ENCODE measurements around the gene GRID2.
"Not testable (repeated sequence)": the region's sequence is repeated elsewhere in the genome, so short reads cannot be mapped to it uniquely, and the experiment has no call there.

The GRID2 gene

DNA sequence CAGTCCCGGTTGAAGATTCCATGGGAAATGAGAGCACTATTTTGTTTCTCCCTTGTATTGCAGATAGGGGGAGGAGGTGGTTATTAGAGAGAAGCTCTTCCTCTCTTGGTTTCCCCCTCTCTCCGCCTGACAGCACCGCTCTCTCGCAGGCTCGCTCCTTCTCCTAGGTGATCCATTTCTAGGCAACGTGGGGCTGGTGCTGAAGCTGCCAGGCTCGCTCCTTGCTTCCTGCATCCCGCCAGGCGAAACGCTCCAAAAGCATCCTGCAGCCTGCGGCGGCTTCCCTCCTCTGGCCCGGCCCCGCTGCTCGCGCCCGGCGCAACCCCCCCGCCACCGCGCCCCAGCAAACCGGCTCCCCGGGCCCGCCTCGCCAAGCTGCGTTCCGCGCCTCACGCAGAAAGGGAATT, at the start of gene GRID2:
Gene GRID2 (plus strand): TSS at position 346 of the 407 bp plus-strand sequence.
- DNase-seq: no peak

DNA sequence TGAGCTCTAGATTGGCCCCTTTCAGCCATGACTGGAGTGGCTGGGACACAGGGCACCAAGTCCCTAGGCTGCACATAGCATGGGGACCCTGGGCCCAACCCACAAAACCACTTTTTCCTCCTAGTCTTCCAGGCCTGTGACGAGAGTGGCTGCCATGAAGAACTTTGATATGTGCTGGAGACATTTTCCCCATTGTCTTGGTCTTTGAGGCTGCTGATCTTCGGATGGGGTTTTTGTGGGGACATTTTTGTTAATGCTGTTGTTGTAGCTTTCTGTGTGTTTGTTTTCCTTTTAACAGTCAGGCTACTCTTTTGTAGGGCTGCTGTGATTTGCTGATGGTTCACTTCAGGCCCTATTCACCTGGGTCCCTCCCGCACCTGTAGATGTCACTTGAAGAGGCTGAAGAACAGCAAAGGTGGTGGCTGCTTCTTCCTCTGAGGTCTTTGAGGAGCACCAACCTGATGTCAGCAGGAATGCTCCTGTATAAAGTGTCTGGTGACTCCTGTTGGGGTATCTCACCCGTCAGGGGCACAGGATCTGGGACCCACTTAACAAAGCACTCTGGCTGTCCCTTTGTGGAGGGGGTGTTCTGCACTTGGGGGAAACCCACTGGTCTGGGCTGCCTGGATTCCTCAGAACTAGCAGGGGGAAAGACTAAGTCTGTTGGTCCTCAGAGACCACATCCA, 49.6 kb upstream of the GRID2 start:
- no peak for DNase-seq

DNA sequence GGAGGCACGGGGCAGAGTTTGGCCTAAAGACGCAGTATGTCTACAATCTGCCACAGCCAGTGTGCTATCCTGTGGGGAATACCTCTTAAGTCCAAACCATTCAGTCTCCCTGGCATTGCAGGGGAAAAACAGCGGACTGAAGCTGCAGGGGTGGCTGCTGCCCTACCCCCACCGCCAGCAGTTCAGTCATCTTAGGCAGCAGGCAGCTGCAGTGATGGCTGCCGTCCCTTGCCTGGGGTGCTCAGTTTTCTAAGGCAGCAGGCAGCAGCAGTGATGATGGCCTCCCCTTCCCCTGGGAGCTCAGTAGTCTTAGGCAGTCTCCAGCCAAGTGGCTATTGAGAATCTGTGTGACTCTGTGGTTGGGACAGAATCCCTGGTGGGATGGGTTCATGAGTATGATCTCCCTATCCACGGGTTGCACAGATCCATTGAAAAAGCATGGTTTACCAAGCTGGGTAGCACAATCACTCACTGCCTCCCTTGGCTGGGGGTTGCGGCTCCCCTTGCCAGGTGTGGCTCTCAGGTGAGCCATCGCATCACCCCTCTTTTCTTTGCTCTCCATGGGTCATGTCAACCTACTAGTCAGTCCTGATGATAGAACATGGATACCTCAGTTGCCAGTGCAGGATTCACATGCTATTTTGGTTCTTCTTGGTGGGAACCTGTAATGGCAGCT, 48.9 kb upstream of the GRID2 start:
- no peak for DNase-seq

DNA sequence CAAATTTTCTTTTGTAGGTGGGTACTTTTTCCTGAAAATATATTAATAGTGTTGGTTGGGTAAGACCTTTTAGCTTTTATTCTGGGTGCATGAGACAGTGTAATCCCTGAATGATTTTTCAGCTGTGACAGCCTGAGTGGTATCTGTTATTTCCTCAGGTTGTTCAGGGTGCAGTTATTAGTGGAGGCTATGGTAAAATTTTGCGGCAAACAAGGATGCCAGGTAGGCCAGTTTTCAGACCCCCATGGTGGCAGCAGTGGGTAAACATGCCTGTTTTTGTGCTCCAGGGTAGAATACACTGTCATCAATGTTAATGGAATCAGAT, 47.9 kb upstream of the GRID2 start:
- DNase-seq: no peak

DNA sequence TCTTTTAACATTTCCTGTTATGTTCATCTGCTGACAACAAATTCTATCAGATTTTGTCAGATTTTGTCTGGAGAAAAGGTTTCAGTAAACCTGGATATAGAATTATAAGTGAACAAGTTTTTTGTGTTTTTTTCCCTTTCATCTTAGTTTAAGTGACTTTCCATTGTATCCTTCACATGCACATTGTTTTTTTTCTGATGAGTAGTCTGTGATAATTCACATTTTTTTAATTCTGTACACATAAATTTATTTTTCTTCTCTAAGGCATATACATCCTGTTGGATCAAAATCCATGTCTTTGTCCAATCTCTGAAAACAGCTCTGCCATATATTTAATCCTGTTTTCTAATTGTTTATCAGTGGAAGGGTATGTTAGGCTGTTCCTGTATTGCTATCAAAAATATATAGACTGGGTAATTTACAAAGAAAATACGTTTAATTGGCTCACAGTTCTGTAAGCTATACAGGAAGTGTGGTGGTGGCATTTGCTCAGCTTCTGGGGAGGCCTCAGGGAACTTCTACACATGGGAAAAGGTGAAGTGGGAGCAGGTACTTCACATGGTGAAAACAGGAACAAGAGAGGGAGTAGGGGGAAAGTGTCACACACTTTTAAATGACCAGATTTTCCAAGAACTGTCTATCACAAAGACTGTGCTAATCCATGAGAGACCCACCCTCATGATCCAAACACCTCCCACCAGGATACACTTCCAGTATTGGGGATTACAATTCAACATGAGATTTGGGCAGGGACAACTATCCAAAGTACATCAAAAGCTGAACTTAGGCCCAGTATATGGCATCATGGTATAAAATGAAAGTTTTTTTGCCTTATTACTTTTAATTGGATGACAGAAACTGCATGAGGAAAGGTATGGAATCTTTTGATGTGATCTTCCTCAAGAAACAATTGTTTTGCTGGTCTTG, 45.6 kb upstream of the GRID2 start:
- DNase-seq: no peak

DNA sequence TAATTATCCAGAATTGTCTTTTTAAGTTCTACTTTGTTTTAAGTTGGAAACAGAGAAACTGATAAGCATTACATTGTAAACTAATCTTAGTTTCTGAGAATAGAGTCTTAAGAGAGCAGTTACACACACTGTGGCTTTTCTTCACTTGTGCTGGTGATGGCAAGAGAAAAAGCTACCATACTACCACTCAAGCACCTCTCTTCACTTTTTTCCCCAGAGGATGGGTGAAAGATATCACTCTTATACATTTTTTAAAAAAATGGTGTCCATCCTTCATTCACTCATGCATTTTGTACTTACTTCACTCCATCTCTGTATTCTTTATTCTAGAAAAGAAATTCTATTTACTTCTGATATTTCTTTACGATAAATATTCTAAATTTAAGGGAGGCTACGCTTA, 42.5 kb upstream of the GRID2 start:
- no peak for DNase-seq

DNA sequence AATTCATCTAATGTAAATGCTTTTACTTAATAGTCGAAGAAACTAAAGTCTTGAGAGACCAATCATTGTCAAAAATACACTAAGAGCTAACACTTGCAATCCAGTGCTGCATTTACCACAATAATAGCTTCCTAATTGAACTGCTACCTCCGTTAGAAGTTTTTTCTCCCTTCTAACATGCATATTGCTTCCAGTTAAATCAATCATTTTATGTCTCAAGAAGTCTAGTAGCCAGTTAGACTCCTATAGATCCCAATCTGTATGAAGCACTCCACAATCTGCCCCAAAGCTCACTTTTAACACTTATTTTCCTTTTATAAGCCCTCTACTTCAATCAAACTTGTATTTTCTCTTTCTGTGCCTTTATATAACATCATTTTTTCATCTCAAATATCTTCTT, 41.4 kb upstream of the GRID2 start:
- no peak for DNase-seq

DNA sequence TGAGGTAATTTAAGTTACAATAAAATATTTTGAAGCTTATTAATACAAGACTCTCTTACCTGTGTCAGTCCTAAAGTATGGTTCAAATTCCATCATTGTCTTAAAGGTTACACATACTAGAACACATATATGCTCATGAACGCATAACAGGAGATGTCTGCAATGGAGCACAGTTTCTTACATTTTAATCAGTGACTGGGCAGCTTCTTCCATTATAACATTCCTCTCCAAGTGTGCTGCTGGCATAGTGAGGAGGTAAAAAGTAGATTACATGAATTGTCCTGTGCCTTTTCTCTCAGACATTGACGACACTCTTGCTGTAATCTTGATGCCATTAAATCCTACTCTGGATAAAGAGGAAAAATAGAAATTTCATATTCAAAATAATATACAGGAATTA, 40.8 kb upstream of the GRID2 start:
- DNase-seq: no peak

DNA sequence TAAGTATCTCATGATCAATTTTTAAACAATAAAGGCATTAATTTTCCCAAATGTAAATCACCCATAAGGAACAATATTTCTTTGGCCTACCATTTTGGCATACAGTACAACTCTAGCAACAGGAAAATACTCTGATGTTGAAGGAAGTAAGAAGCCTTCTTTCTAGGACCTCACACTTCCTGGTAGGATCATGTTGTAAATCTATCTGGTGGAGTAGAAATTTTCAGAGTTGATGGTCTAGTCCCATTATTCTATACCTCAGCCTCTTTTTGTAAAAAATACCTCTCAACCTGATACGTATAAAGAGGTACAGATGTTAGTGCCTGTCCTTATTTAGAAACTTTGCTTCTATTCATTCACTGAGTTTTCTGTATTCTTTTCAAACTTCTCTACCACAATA, 40.2 kb upstream of the GRID2 start:
- no peak for DNase-seq

DNA sequence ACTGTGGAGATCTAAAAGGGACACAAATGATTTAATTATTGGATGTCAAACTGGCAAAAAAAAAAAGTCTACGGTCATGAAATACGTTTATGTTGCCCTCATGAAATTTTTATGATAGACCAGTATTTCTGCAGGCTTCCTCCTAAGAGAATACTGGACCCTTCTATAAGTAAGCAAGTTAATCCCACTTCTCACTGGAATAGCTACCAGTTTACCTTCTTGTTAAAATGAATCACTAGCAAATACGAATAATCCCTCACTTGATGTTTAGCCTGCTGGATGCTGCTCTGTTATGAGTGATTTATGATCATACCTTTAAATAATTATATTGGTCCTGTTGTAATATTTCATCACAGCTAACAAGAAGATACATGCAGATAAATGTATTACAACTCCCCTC, 39.6 kb upstream of the GRID2 start:
- DNase-seq: no peak

DNA sequence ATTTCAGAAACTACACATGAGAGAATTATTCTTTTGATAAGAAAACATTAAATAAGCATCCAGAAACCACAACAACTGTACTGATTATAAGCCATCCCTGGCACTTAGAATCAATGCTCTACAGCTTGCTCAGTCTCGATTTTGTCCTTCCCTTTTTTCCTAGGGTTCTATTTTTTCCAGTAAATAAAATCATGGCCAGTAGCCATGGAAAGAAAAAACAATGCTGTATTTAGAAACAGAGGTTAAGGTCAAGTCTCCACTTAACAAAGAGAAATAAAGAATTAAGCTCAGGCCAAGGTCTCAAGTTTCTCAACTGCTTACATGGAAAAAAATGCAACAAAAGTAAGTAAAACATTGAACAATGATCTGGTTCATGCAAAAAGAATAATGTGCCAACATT, 38.7 kb upstream of the GRID2 start:
- DNase-seq: no peak

DNA sequence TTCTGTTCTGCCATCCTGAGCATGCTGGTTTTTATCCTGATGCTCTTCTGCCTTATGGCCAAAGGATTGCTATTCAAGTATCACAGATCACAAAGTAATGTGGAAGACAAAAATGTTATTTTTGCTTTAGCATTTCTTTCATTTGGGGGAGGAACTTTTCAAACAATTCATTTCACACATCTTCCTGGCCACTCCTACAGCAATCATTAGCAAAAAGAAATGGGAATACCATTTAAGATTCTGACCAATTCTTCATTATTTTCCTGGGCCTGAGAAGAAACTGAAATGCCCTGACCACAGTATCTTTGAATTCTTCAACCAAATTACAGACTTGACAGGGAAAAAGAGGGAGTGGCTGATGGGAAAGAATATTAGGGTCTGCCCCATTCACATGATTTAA, 38.0 kb upstream of the GRID2 start:
- no peak for DNase-seq

DNA sequence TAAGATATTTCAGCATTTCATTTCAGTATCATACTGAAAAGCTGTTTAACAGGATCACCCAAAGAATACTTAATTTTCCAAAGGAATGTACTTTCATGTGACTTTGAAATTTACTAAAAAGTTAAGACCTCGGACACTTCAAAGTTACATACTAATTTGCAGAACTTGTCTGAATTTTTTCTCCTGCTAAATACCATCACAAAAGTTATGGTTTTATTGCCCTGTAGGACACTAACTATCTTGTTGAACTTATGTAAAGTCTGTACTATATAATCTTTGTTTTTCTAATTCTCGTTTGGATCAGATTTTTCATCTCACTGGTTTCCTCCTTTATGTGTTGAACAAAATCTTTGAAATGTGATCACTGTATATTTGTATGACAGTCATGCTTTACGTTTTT, 37.2 kb upstream of the GRID2 start:
- DNase-seq: no peak

DNA sequence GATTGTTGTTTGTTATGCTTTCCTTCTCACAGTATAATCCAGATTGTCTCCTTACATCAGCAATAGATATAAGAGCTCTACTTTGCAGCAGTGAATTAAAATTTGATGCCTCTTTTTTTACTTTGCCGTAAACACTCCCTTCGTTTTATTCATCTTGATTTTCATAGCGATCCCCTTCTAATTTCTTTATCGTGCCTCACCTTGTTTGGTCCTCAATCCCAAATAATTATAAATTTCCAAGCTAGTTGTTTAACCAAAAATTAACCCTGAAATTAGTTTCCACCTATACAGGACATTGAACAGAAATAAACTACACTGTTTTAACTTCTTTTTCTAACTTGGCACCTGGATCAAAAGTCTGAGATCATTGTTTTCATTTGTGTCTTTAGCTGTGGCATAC, 35.1 kb upstream of the GRID2 start:
- no peak for DNase-seq

DNA sequence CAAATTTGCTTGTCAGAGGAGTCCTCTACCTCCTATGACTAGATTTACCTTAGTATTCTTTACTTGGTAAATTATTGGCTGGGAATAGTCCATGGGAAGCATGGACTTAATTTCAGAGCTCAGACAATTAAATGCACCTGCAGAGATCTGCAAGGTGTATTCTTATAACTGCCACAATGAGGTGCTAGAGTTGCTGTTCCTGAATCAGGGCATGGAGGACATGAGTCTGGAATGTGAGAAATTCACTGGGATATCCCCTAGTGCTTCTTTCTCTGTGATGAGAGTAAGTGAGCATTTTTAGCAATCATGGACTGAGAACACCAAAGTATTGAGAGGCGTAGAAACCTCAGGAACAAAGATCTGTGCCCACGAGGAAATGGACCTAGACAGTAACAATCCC, 32.9 kb upstream of the GRID2 start:
- no peak for DNase-seq

DNA sequence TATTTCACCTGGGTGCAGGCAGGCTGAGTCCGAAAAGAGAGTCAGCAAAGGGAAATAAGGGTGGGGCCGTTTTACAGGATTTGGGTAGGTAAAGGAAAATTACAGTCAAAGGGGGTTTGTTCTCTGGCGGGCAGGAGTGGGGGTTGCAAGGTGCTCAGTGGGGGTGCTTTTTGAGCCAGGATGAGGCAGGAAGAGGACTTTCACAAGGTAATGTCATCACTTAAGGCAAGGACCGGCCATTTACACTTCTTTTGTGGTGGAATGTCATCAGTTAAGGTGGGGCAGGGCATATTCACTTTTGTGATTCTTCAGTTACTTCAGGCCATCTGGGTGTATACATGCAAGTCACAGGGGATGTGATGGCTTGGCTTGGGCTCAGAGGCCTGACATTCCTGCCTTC, 32.2 kb upstream of the GRID2 start:
- DNase-seq: not testable (repeated sequence)

DNA sequence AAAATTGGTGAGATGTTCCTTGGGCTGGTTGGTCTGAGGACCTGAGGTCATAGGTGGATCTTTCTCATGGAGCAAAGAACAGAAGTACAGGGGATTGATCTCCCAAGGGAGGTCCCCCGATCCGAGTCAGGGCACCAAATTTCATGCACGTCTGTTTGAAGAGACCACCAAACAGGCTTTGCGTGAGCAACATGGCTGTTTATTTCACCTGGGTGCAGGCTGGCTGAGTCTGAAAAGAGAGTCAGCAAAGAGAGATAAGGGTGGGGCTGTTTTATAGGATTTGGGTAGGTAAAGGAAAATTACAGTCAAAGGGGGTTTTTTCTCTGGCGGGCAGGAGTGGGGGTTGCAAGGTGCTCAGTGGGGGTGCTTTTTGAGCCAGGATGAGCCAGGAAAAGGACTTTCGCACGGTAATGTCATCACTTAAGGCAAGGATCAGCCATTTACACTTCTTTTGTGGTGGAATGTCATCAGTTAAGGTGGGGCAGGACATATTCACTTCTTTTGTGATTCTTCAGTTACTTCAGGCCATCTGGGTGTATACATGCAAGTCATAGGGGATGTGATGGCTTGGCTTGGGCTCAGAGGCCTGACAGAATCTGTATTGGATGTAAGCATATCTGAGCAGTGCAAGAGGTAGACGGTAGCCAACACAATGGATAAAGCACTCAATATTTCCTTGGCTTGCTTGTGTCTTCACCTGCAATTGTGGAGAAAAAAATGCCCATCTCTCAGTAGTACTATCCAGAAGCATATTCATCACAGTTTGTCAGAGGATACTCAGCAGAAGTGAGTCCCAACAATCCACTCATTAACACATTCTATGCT, 26.5 kb upstream of the GRID2 start:
- not testable (repeated sequence) for DNase-seq

DNA sequence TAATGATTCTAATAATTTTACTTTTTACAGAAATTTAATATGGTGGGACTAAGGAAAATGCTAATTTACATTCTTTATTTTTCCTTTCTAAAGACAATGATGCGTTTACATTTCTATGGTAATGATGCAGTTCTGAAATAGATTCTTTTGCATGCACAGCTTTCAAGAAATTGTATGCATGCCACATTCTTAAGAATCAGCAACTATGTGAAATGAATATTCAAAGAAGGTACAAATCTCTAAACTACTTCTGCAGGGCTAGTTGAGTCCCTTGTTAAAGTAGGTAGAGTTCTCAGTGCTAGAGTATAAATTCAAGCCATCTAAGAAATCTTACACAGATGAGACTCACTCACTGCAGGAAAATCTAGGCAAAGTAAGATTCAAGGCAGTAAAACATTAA, 24.5 kb upstream of the GRID2 start:
- DNase-seq: no peak

DNA sequence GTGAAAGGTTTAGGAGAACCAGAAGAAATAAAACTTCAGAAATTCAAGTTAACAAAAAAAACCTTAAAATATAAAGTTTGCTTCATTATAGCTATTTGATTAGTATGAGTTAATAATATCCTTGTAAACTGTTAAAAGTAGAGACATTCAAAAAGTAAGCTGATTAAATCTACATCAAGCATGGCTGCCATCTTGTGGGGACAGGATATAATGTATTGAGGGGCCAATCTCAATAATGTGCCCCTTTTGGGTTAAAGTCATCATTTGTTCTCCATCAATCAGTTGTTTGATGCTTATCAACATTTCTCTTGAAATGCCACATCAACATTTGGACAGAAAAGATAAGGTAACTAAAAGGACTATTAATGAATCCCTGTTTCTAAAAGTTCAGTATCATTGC, 4.6 kb upstream of the GRID2 start:
- no peak for DNase-seq

DNA sequence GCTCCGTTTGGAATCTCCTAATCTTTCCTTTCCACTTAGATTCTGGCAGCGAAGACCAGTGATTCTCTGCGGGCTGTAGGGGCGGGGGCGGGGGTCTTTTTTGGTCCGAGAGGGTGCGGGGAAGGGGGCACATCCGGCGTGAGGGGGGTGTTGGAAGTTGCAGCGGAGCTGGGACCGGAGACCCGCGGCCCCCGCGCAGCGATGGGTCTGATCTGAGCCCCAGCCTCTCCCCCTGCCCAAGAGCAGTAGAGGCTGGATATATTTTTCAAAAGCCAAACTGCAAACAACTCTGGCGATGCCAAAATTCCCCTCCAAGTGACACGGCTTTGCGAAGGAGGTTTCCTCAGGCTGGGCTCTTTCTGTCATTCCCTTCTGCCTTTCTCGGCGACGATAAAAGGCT, 355 bp downstream of the GRID2 start:
- DNase-seq: no peak

DNA sequence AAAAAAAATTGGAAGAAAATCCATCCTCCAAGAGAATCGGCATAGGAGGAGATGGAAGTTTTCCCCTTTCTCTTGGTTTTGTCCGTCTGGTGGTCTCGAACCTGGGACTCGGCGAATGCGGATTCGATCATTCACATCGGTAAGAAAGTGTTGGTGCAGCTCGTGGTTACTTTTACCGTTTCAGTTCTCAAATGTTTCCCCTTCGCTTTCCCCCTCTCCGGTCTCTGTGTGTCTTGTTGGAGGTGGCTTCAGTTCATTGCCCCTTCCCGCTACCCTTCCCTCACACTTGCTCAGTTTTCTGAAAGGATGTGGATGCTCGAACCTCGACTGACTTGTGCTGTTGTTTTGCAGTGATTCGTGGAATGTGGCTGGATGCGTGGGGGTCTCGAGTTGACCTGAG, 840 bp downstream of the GRID2 start:
- no peak for DNase-seq

DNA sequence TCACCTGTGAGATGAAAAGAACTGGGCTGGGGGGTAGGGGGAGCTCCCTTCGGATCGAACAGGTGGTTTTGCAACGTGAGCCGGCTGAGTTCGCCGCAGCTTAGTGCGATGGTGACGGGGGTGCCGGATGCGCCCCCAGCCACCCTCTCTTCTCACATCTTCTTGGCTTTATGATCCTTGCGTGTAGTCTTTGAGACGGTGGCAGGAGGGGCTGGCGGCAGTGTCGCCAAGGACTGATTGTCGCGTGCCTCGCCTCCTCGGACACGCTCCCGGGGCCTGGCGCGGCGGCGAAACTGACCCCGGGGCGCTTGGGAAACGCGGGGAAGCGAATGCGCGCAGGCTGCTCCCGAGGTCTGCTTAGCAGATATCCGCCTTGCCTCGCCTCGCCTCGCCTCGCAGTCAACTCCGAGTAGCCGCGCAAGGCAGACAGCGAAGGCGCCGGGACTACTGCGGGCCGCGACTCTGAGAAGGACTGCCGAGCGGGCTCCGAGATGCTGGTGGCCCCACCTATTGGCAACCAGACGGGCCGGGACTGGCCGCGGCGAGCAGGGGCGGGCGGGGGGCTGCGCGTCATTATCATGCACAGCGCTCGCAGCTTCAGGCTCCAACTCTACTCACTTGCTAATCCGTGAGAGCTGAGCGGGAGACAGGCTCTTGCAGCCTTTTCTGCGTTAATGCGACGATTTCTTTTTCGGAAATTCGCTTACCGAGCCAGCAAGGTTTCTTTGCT, 1.5 kb downstream of the GRID2 start:
- DNase-seq: no peak

Measured in activated naive CD4-positive, alpha-beta T cell treated with Interleukin-2 at 50 U/mL for 16 hours (primary cell).